ENCODE results near the gene SUPV3L1. TPM values are rescaled to one million over a fixed set of nuclear protein-coding genes. Genes with fewer than 3 reads are reported as not detected.

The SUPV3L1 gene
- total and polyA plus RNA-seq, 10 of the 15 experiments (the other 5 are each of a cell fraction or from before 2014, with no cell fraction given) = 18.4 to 57.8 (median 44.2) TPM

DNA sequence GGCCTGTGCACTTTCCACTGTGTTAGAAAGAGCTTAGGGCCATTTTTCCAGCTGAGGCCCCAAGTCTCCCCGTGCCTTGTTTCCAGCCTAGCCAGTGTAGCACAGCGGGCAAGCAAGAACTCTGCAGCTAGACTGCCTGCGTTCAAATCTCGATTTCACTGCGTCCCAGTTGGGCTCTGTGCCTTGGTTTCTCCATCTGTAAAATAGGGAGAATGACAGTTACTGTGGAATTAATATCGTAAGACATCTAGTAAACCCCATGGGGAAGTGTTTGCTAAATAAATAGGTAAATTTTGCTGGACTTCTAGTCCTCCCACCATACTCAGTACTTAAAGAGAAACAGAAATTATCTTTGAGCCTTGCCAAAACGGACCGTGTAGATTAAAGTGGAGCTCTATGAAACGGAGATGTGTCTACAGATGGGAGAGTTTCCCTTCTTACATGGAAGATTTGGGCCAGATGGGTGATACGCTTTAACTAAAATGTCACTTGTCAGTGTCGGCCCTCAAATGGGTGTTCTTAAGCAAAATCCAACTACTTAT, 36.6 kb downstream of the SUPV3L1 start (continued):
- TF ChIP-seq, protein P1, sequence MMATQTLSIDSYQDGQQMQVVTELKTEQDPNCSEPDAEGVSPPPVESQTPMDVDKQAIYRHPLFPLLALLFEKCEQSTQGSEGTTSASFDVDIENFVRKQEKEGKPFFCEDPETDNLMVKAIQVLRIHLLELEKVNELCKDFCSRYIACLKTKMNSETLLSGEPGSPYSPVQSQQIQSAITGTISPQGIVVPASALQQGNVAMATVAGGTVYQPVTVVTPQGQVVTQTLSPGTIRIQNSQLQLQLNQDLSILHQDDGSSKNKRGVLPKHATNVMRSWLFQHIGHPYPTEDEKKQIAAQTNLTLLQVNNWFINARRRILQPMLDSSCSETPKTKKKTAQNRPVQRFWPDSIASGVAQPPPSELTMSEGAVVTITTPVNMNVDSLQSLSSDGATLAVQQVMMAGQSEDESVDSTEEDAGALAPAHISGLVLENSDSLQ (IDR thresholded peaks at IDR 0.05) = no peak

DNA sequence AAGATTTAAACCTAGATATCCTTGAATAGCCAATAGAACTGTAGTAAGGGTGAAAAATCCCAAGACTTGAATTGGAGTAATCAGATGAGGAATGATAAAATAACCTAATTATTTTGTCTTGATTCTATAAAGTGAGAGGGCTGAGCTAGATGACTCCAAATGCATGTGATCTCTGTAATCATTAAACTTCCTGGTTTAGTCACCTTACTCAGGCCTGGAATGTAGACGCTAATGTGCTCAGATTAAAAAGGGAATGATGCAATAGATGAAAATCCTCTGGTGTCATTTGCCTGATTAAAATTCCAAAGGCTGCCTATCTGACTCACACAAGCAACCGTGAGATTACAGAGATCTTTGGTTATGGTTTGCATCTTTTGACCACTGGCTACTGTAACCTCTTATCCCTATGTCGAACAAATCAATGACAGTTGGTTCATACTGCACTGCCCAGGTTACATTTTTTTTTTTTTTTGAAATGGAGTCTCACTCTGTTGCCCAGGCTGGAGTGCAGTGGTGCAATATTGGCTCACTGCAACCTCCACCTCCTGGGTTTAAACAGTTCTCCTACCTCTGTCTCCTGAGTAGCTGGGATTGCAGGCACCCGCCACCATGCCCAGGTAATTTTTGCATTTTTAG, 37.2 kb downstream of the SUPV3L1 start:
- intact Hi-C loops (cut with micrococcal nuclease; ENCODE audit: unreplicated experiment) (no loop called here), in situ Hi-C loops (cut with MboI) (no loop called here)
- CTCF ChIA-PET = interaction anchor here (1.3 to 2.0 kb wide), 2 partner anchors 152 to 213 kb away, joined by 4 read pairs; no protein-coding TSS in a partner anchor
- Histone ChIP-seq H3K9ac (ENCODE audit: control insufficient read depth, insufficient read depth, low read length) (no peak overlapping the region), H3K27me3 (replicated peaks in 1 of 2; ENCODE audit: control insufficient read depth in 2 of 2, insufficient read depth in 2 of 2, low read length in 1 of 2) (no peaks in the 10 kb centered on the region), H3K79me2 (ENCODE audit: control insufficient read depth, insufficient read depth, low read length) (no peaks in the 10 kb centered on the region), H3K4me3 (no peak overlapping the region), H3K36me3 (ENCODE audit: control insufficient read depth in 2 of 2, insufficient read depth in 2 of 2, low read length in 1 of 2) (no peaks in the 10 kb centered on the region), H3K4me1 (ENCODE audit: control insufficient read depth, insufficient read depth, low read length) (peaks cover 8% of the 10 kb centered on the region), H2AFZ (ENCODE audit: control insufficient read depth, low read depth, low read length) (no peak overlapping the region), H3K4me2 (ENCODE audit: control insufficient read depth, insufficient read depth) (no peak overlapping the region), H3K9me3 (replicated peaks; ENCODE audit: control insufficient read depth, insufficient read depth, low read length) (no peaks in the 10 kb centered on the region; the same call in 2 of the 3 replicates), H3K27ac (ENCODE audit: control insufficient read depth, insufficient read depth) (no peak overlapping the region), H4K20me1 (ENCODE audit: control insufficient read depth, insufficient read depth) (no peaks in the 10 kb centered on the region)
- WGBS (ENCODE audit: insufficient coverage, insufficient replicate concordance, low lambda C conversion rate, missing lambda C conversion rate) = 50% methylated on average over 4 of the region's 4 CpGs
- FAIRE-seq (no peak), ATAC-seq (no peak), DNase-seq (ENCODE audit: low read depth, low spot score) (no peak)
- SMC1A ChIA-PET (ENCODE audit: uncharacterized antibody, unreplicated experiment) = interaction anchor here (1.0 to 3.1 kb wide), 4 partner anchors 10 to 122 kb away, joined by 3 to 10 read pairs (median 4); no protein-coding TSS in a partner anchor
- RAD21 ChIA-PET (ENCODE audit: unreplicated experiment) = interaction anchor here (1.2 to 2.4 kb wide), 2 partner anchors 13 to 15 kb away, joined by 3 to 11 read pairs; no protein-coding TSS in a partner anchor
- BruUV-seq (replicated peaks) = no TSS peak
- TF ChIP-seq, protein P2, sequence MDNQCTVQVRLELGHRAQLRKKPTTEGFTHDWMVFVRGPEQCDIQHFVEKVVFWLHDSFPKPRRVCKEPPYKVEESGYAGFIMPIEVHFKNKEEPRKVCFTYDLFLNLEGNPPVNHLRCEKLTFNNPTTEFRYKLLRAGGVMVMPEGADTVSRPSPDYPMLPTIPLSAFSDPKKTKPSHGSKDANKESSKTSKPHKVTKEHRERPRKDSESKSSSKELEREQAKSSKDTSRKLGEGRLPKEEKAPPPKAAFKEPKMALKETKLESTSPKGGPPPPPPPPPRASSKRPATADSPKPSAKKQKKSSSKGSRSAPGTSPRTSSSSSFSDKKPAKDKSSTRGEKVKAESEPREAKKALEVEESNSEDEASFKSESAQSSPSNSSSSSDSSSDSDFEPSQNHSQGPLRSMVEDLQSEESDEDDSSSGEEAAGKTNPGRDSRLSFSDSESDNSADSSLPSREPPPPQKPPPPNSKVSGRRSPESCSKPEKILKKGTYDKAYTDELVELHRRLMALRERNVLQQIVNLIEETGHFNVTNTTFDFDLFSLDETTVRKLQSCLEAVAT (IDR thresholded peaks at IDR 0.05) = no peak
- no peak for TF ChIP-seq NR2C2 (IDR thresholded peaks at IDR 0.05; ENCODE audit: borderline replicate concordance, control insufficient read depth, insufficient read length, low read depth)
- no peak for TF ChIP-seq ZNF217 (IDR thresholded peaks at IDR 0.05)
- TF ChIP-seq CBFB (IDR thresholded peaks at IDR 0.05; ENCODE audit: low read depth) = no peak
- no peak for TF ChIP-seq ATF7 (IDR thresholded peaks at IDR 0.05; ENCODE audit: low read depth)
- POLR2A ChIA-PET = interaction anchor here (0.8 kb wide), 1 partner anchor 9 kb away, joined by 3 read pairs; no protein-coding TSS in a partner anchor

All from GM12878 (cell line).